Adrenal gland (tissue), 5 donors: ENCODE data around the gene TRIM8.

ENCODE experiments used
- CTCF ChIP-seq, 6 experiments: fragments of 450-650 bp in 4 of 6; fragments of 200-600 bp in 2 of 6; sonication (generic) in 1 of 6; IDR thresholded peaks; 1 replicate in 5 of 6; 2 replicates in 1 of 6; pipeline versions ENCODE4 v1.5.1 to v1.8.0; 2016 to 2021; ENCODE audit warnings: antibody characterized with exemption in 6 of 6, mild to moderate bottlenecking in 2 of 6, moderate library complexity in 1 of 6
- POLR2A ChIP-seq, 2 donors: fragments of 450-650 bp; IDR thresholded peaks; one replicate each; pipeline ENCODE4 v1.6.1; 2017; ENCODE audit warnings: antibody characterized with exemption in 2 of 2, mild to moderate bottlenecking in 2 of 2, moderate library complexity in 1 of 2
- donor health status: DM: no; HTN: no; CAD: no.

- TF ChIP-seq CTCF (IDR thresholded peaks at IDR 0.05): no peak
- no peak for TF ChIP-seq POLR2A (IDR thresholded peaks at IDR 0.05)
Measured at GRCh38 chr10:102682981-102683380, 38.7 kb downstream of the TRIM8 start.
